IMR-90 (cell line): ENCODE results near the gene SUPV3L1. TPM values are rescaled to one million over a fixed set of nuclear protein-coding genes. Genes with fewer than 3 reads are reported as not detected.

Source experiments
- ATAC-seq: fragments of 200-7000 bp; cut with Tn5 transposase; 2 replicates; pipeline ENCODE4 v1.9.1; 2020; ENCODE audit warnings: low read depth, mild to moderate bottlenecking, moderate library complexity
- BruUV-seq: library from RNA; stranded (reverse); fragments of 400-500 nt; replicated peaks from 2 replicates; lab custom pipeline; 2021; lab: Mats Ljungman, UMichigan
- CTCF ChIA-PET: fragments of 300-600 bp; formaldehyde crosslinking; extraction: SDS; loops from one replicate; lab custom pipeline; 2021; ENCODE audit warnings: antibody characterized with exemption; lab: Yijun Ruan, JAX
- POLR2A ChIA-PET: fragments of 300-600 bp; sonication (Branson Sonifier 250); formaldehyde crosslinking; loops from one replicate; lab custom pipeline; 2022; ENCODE audit warnings: antibody characterized with exemption; ENCODE audit not compliant: unreplicated experiment; lab: Charles Lee
- DNase-seq: peaks from one replicate; pipeline ENCODE4 v3.0.0; 2013
- H2AFZ ChIP-seq: replicated peaks from 2 replicates; pipeline ENCODE3; 2013; ENCODE audit warnings: low read length, mild to moderate bottlenecking; ENCODE audit not compliant: poor library complexity
- H2AK5ac ChIP-seq: 2 replicates; pipeline ENCODE4 v1.6.1; 2013; ENCODE audit warnings: low read depth, low read length, inconsistent platforms
- H2AK9ac ChIP-seq: replicated peaks from 2 replicates; pipeline ENCODE3; 2013; ENCODE audit warnings: mild to moderate bottlenecking, low read depth, low read length, moderate library complexity; ENCODE audit not compliant: poor library complexity
- H2BK120ac ChIP-seq: 2 replicates; pipeline ENCODE4 v1.6.1; 2013; ENCODE audit warnings: low read depth, low read length, inconsistent platforms
- H2BK15ac ChIP-seq: 3 replicates; pipeline ENCODE4 v1.6.1; 2013; ENCODE audit warnings: low read depth, low read length, inconsistent platforms
- H2BK20ac ChIP-seq: 2 replicates; pipeline ENCODE4 v1.6.1; 2013; ENCODE audit warnings: low read depth, mild to moderate bottlenecking, inconsistent platforms, low read length, moderate library complexity
- H2BK5ac ChIP-seq: 2 replicates; pipeline ENCODE4 v1.6.1; 2013; ENCODE audit warnings: mild to moderate bottlenecking, low read depth, low read length, inconsistent platforms; ENCODE audit not compliant: poor library complexity, severe bottlenecking
- H3K14ac ChIP-seq: replicated peaks from 2 replicates; pipeline ENCODE4 v1.6.1; 2013; ENCODE audit warnings: low read depth, low read length, inconsistent platforms
- H3K18ac ChIP-seq: 2 replicates; pipeline ENCODE4 v1.6.1; 2013; ENCODE audit warnings: low read depth, low read length, control low read depth
- H3K23ac ChIP-seq: 2 replicates; pipeline ENCODE4 v1.6.1; 2013; ENCODE audit warnings: low read depth, low read length, inconsistent platforms
- H3K27ac ChIP-seq: 2 replicates; pipeline ENCODE4 v1.5.1; 2013; ENCODE audit warnings: mild to moderate bottlenecking, control low read depth, low read length; ENCODE audit not compliant: insufficient read depth
- H3K27me3 ChIP-seq: 2 replicates; pipeline ENCODE4 v1.6.1; 2013; ENCODE audit warnings: low read length; ENCODE audit not compliant: control insufficient read depth, insufficient read depth
- H3K36me3 ChIP-seq: 2 replicates; pipeline ENCODE4 v1.6.1; 2013; ENCODE audit warnings: low read length, mixed read lengths; ENCODE audit not compliant: control insufficient read depth, insufficient read depth
- H3K4ac ChIP-seq: 2 replicates; pipeline ENCODE4 v1.6.1; 2013; ENCODE audit warnings: low read depth, low read length, inconsistent platforms
- H3K4me1 ChIP-seq: 2 replicates; pipeline ENCODE4 v1.6.1; 2013; ENCODE audit warnings: low read length, mixed read lengths; ENCODE audit not compliant: control insufficient read depth, insufficient read depth
- H3K4me2 ChIP-seq: 2 replicates; pipeline ENCODE4 v1.6.1; 2013; ENCODE audit warnings: low read depth, mild to moderate bottlenecking, control low read depth, low read length, moderate library complexity
- H3K4me3 ChIP-seq: 2 replicates; pipeline ENCODE4 v1.5.1; 2013; ENCODE audit warnings: low read depth, mild to moderate bottlenecking, control low read depth, low read length, moderate library complexity; ENCODE audit not compliant: insufficient read depth
- H3K56ac ChIP-seq: 2 replicates; pipeline ENCODE4 v1.6.1; 2013; ENCODE audit warnings: low read length, inconsistent platforms; ENCODE audit not compliant: insufficient read depth; ENCODE audit errors: extremely low read depth
- H3K79me1 ChIP-seq, 2 experiments: 2 replicates each; pipeline ENCODE4 v1.6.1; 2013; ENCODE audit warnings: low read length in 2 of 2, inconsistent platforms in 1 of 2, low read depth in 1 of 2
- H3K9ac ChIP-seq: 2 replicates; pipeline ENCODE4 v1.6.1; 2013; ENCODE audit warnings: low read depth, low read length, control low read depth
- H3K9me1 ChIP-seq: 2 replicates; pipeline ENCODE4 v1.6.1; 2013; ENCODE audit warnings: low read length, inconsistent platforms; ENCODE audit not compliant: insufficient read depth
- H3K9me3 ChIP-seq: 2 replicates; pipeline ENCODE4 v1.6.1; 2013; ENCODE audit warnings: low read length; ENCODE audit not compliant: control insufficient read depth, insufficient read depth
- H4K20me1 ChIP-seq: 2 replicates; pipeline ENCODE4 v1.6.1; 2013; ENCODE audit warnings: low read length, inconsistent platforms; ENCODE audit not compliant: insufficient read depth
- H4K5ac ChIP-seq: 2 replicates; pipeline ENCODE4 v1.6.1; 2013; ENCODE audit warnings: mild to moderate bottlenecking, low read depth, low read length, control low read depth
- H4K8ac ChIP-seq, 2 experiments: 2 replicates each; pipeline ENCODE4 v1.6.1; 2013; ENCODE audit warnings: low read depth in 2 of 2, low read length in 2 of 2, control low read depth in 1 of 2, inconsistent platforms in 1 of 2
- H4K91ac ChIP-seq: 2 replicates; pipeline ENCODE4 v1.6.1; 2013; ENCODE audit warnings: low read depth, low read length, inconsistent platforms; ENCODE audit not compliant: insufficient read depth
- MAZ ChIP-seq: IDR thresholded peaks from 2 replicates; pipeline ENCODE4 v1.6.1; 2012; ENCODE audit warnings: low read depth, mild to moderate bottlenecking, low read length, improper control_type of control experiment, moderate library complexity, borderline replicate concordance
- WGBS, 2 experiments: methylation state at CpG; one replicate each; pipeline versions ENCODE4 v1.1.5 to v1.1.7; 2013; ENCODE audit warnings: missing lambda C conversion rate in 2 of 2; ENCODE audit not compliant: insufficient read length in 1 of 2; ENCODE audit errors: extremely low coverage in 2 of 2; 5-methylcytosine and 5-hydroxymethylcytosine counted together
- dilution Hi-C: fragments of 300-500 bp; cut with HindIII; formaldehyde crosslinking; loops from one replicate; pipeline ENCODE4 v1.14.3; 2018; ENCODE audit warnings: low sequenced_read_pairs; ENCODE audit not compliant: unreplicated experiment
- in situ Hi-C: fragments of 300-500 bp; cut with MboI; formaldehyde crosslinking; loops from 3 replicates; pipeline ENCODE4 v1.14.3; 2019; ENCODE audit warnings: low sequenced_read_pairs, inconsistent platforms, mixed read lengths
- intact Hi-C: fragments of 100-400 bp; cut with micrococcal nuclease; formaldehyde crosslinking; loops from 2 replicates; pipeline ENCODE4 v1.10.0; 2022
- polyA plus RNA-seq, 3 experiments: library from polyadenylated mRNA; depleted of rRNA; stranded (reverse); fragments of >200 nt; gene quantifications; 2 replicates each; pipeline ENCODE4 v1.2.3, GENCODE V29; 2012; ENCODE audit warnings: low replicate concordance in 1 of 3
- total RNA-seq: library from RNA; depleted of rRNA; stranded (reverse); fragments of >200 nt; gene quantifications from 2 replicates; pipeline ENCODE4 v1.2.3, GENCODE V29; 2012

Gene SUPV3L1
- total and polyA plus RNA-seq, 2 of the 4 experiments (the other 2 are of a cell fraction), result 24.4 to 26.5 TPM

- intact Hi-C loops (no loop called here), in situ Hi-C loops (no loop called here), dilution Hi-C loops (no loop called here)
- no peak overlapping the region for H3K14ac ChIP-seq
- ChIA-PET CTCF (no interaction called here), POLR2A (no interaction called here)
- H2BK15ac ChIP-seq, result no peak overlapping the region
- peaks cover 14% of the 10 kb centered on the region for H3K36me3 ChIP-seq
- DNase-seq, result no peak
- no peak overlapping the region for H3K4me2 ChIP-seq
- no peaks in the 10 kb centered on the region for H4K20me1 ChIP-seq
- H3K4me1 ChIP-seq, result no peaks in the 10 kb centered on the region
- H3K4me3 ChIP-seq, result no peak overlapping the region
- no peaks in the 10 kb centered on the region for H3K27me3 ChIP-seq
- no peak overlapping the region for H4K5ac ChIP-seq
- H3K23ac ChIP-seq, result no peak overlapping the region
- no peak overlapping the region for H3K56ac ChIP-seq
- no peak overlapping the region for H3K18ac ChIP-seq
- no peak overlapping the region for H2BK20ac ChIP-seq
- H3K4ac ChIP-seq, result no peak overlapping the region
- no peaks in the 10 kb centered on the region for H3K9me3 ChIP-seq
- no TSS peak for BruUV-seq
- H3K9ac ChIP-seq, result no peak overlapping the region
- no peaks in the 10 kb centered on the region for H3K79me1 ChIP-seq
- no peak overlapping the region for H4K91ac ChIP-seq
- H2BK5ac ChIP-seq, result no peak overlapping the region
- H3K27ac ChIP-seq, result no peak overlapping the region
- H4K8ac ChIP-seq, result no peak overlapping the region
- H2AFZ ChIP-seq, result no peak overlapping the region
- no CpG with 5 or more reads among the region's 3 CpGs for WGBS, 2 experiments
- ATAC-seq, result no peak
- H2AK9ac ChIP-seq, result no peak overlapping the region
- H2BK120ac ChIP-seq, result no peak overlapping the region
- TF ChIP-seq MAZ, result no peak
- no peaks in the 10 kb centered on the region for H3K9me1 ChIP-seq
- no peak overlapping the region for H2AK5ac ChIP-seq
Observed at GRCh38 chr10:69211524-69211923, 31.5 kb downstream of the SUPV3L1 start.
